ENCODE measurements around the gene TNS3.

Gene TNS3

DNA sequence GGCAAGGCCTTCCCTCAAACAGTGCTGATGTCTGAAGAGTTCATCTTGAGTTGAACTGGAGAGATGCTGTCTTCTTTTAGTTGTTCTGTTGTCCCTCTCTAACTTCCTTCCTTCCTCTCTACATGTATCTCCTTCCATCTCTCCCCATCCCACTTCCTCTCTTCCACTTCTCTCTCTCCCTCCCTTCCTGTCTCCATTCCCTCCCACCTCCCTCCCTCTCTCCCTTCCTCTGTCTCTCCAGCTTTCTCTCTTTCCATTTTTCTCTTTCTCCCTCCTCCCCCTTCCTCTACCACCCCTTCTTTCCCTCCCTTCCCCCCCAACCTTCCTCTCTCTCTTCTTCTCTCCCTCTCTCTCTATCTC lies 40.7 kb upstream of the TNS3 start:
- DNase-seq = no peak
- ChIA-PET POLR2A (no interaction called here), CTCF (interaction anchor here (0.7 kb wide), 1 partner anchor 11 kb away, joined by 3 read pairs; no protein-coding TSS in a partner anchor)
- Histone ChIP-seq H3K4me3 (ENCODE audit: control insufficient read depth in 1 of 7, extremely low read depth in 1 of 7, insufficient read depth in 4 of 7, low read depth in 2 of 7, low read length in 6 of 7) (no peak overlapping the region), H3K27me3 (replicated peaks in 2 of 5; ENCODE audit: control insufficient read depth in 4 of 5, insufficient read depth in 5 of 5, low read length in 4 of 5) (no peaks in the 10 kb centered on the region), H3K36me3 (ENCODE audit: control insufficient read depth in 4 of 4, insufficient read depth in 4 of 4, low read length in 3 of 4) (no peaks in the 10 kb centered on the region), H3K27ac (ENCODE audit: insufficient read depth in 1 of 2, low read depth in 1 of 2, low read length in 2 of 2, poor library complexity in 1 of 2, severe bottlenecking in 2 of 2) (no peak overlapping the region), H3K9me3 (ENCODE audit: control extremely low read depth in 1 of 5, control insufficient read depth in 4 of 5, insufficient read depth in 2 of 5, low read depth in 1 of 5, low read length in 4 of 5) (no peaks in the 10 kb centered on the region), H3K4me1 (ENCODE audit: control extremely low read depth in 1 of 4, control insufficient read depth in 4 of 4, insufficient read depth in 4 of 4, low read length in 3 of 4) (peaks cover 0 to 15% (median 11%) of the 10 kb centered on the region in 4 experiments)

- H3K27ac ChIP-seq (ENCODE audit: insufficient read depth in 1 of 2, low read depth in 1 of 2, low read length in 2 of 2, poor library complexity in 1 of 2, severe bottlenecking in 2 of 2) = no peak overlapping the region
- CTCF ChIA-PET = no interaction called here
- POLR2A ChIA-PET = no interaction called here
- WGBS (ENCODE audit: insufficient coverage) = 85% methylated on average over 6 of the region's 14 CpGs
- no peaks in the 10 kb centered on the region for H3K27me3 ChIP-seq (replicated peaks in 2 of 5; ENCODE audit: control insufficient read depth in 4 of 5, insufficient read depth in 5 of 5, low read length in 4 of 5)
- H3K4me3 ChIP-seq (ENCODE audit: control insufficient read depth in 1 of 7, extremely low read depth in 1 of 7, insufficient read depth in 4 of 7, low read depth in 2 of 7, low read length in 6 of 7) = no peak overlapping the region
- no peaks in the 10 kb centered on the region for H3K9me3 ChIP-seq (ENCODE audit: control extremely low read depth in 1 of 5, control insufficient read depth in 4 of 5, insufficient read depth in 2 of 5, low read depth in 1 of 5, low read length in 4 of 5)
- DNase-seq = no peak
- H3K4me1 ChIP-seq (ENCODE audit: control extremely low read depth in 1 of 4, control insufficient read depth in 4 of 4, insufficient read depth in 4 of 4, low read length in 3 of 4) = peaks cover 0 to 10% (median 7%) of the 10 kb centered on the region in 4 experiments
- no peaks in the 10 kb centered on the region for H3K36me3 ChIP-seq (ENCODE audit: control insufficient read depth in 4 of 4, insufficient read depth in 4 of 4, low read length in 3 of 4)
Measured at GRCh38 chr7:47621979-47622561, 40.2 kb upstream of the TNS3 start.

DNA sequence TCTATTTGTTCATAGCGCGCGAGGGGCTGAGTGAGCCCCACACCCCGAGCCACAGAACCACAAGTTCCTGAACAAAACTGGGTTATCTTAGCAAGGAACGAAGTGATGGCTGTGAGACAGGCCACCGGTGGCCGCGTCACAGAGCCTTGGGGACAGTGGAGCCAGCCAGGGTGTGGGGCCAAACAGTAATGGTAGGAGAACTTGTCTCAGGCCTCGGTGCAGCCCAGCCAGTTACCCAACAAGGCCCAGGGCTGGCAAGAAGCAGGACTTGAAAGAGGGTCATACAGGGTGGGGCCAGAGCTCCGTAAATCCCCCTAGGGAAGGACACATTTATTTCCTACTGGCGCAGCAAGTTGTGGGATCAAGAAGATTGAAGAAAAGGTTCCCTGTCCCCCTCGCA lies 39.4 kb upstream of the TNS3 start:
- Histone ChIP-seq H3K4me3 (ENCODE audit: control insufficient read depth in 1 of 7, extremely low read depth in 1 of 7, insufficient read depth in 4 of 7, low read depth in 2 of 7, low read length in 6 of 7) (no peak overlapping the region), H3K4me1 (ENCODE audit: control extremely low read depth in 1 of 4, control insufficient read depth in 4 of 4, insufficient read depth in 4 of 4, low read length in 3 of 4) (peaks cover 0 to 9% (median 7%) of the 10 kb centered on the region in 4 experiments), H3K36me3 (ENCODE audit: control insufficient read depth in 4 of 4, insufficient read depth in 4 of 4, low read length in 3 of 4) (no peaks in the 10 kb centered on the region), H3K27me3 (replicated peaks in 2 of 5; ENCODE audit: control insufficient read depth in 4 of 5, insufficient read depth in 5 of 5, low read length in 4 of 5) (no peaks in the 10 kb centered on the region), H3K9me3 (ENCODE audit: control extremely low read depth in 1 of 5, control insufficient read depth in 4 of 5, insufficient read depth in 2 of 5, low read depth in 1 of 5, low read length in 4 of 5) (no peaks in the 10 kb centered on the region), H3K27ac (ENCODE audit: insufficient read depth in 1 of 2, low read depth in 1 of 2, low read length in 2 of 2, poor library complexity in 1 of 2, severe bottlenecking in 2 of 2) (no peak overlapping the region)
- CTCF ChIA-PET = no interaction called here
- 91% methylated on average over 12 of the region's 12 CpGs for WGBS (ENCODE audit: insufficient coverage)
- no peak for DNase-seq
- POLR2A ChIA-PET = no interaction called here

DNA sequence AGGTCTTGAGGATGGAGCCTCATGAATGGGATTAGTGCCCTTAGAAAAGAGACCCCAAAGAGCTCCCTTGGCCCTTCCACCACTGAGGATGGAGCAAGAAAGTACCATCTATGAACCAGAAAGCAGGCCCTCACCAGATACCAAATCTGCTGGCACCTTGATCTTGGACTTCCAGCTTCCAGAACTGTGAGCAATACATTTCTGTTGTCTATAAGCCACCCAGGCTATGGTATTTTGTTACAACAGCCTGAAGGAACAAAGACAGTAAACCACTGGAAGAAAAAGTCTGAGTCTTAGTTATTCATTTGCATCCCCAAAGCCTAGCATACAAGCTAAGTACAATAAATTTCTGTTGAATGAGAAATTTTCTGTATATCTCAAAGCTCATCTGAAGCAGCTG lies 37.9 kb upstream of the TNS3 start:
- DNase-seq = no peak
- Histone ChIP-seq H3K36me3 (ENCODE audit: control insufficient read depth in 4 of 4, insufficient read depth in 4 of 4, low read length in 3 of 4) (no peaks in the 10 kb centered on the region), H3K4me3 (ENCODE audit: control insufficient read depth in 1 of 7, extremely low read depth in 1 of 7, insufficient read depth in 4 of 7, low read depth in 2 of 7, low read length in 6 of 7) (no peak overlapping the region), H3K27me3 (replicated peaks in 2 of 5; ENCODE audit: control insufficient read depth in 4 of 5, insufficient read depth in 5 of 5, low read length in 4 of 5) (no peaks in the 10 kb centered on the region), H3K27ac (ENCODE audit: insufficient read depth in 1 of 2, low read depth in 1 of 2, low read length in 2 of 2, poor library complexity in 1 of 2, severe bottlenecking in 2 of 2) (no peak overlapping the region), H3K9me3 (ENCODE audit: control extremely low read depth in 1 of 5, control insufficient read depth in 4 of 5, insufficient read depth in 2 of 5, low read depth in 1 of 5, low read length in 4 of 5) (no peaks in the 10 kb centered on the region), H3K4me1 (ENCODE audit: control extremely low read depth in 1 of 4, control insufficient read depth in 4 of 4, insufficient read depth in 4 of 4, low read length in 3 of 4) (peaks cover 0 to 9% (median 7%) of the 10 kb centered on the region in 4 experiments)
- POLR2A ChIA-PET = no interaction called here
- CTCF ChIA-PET = interaction anchor here (1.4 kb wide), 3 partner anchors 9 to 10 kb away, joined by 3 to 6 read pairs (median 5); no protein-coding TSS in a partner anchor

DNA sequence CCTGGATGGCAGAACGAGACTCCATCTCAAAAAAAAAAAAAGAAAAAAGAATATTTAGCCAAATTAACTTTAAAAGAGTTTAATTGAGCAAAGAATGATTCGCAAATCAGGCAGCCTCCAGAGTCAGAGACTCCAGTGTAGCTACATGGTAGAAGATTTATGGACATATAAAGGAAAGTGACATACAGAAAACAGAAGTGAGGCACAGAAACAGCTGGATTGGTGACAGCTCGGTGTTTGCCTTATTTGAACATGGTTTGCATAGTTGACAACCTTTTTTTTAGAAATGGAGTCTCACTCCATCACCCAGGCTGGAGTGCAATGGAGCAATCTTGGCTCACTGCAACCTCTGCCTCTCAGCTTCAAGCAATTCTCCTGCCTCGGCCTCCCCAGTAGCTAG lies 35.2 kb upstream of the TNS3 start:
- no peaks in the 10 kb centered on the region for H3K9me3 ChIP-seq (ENCODE audit: control extremely low read depth in 1 of 5, control insufficient read depth in 4 of 5, insufficient read depth in 2 of 5, low read depth in 1 of 5, low read length in 4 of 5)
- H3K4me3 ChIP-seq (ENCODE audit: control insufficient read depth in 1 of 7, extremely low read depth in 1 of 7, insufficient read depth in 4 of 7, low read depth in 2 of 7, low read length in 6 of 7) = no peak overlapping the region
- H3K27me3 ChIP-seq (replicated peaks in 2 of 5; ENCODE audit: control insufficient read depth in 4 of 5, insufficient read depth in 5 of 5, low read length in 4 of 5) = no peaks in the 10 kb centered on the region
- POLR2A ChIA-PET = no interaction called here
- peak in 2 of 3 donors; percentile 58 to 66 for DNase-seq
- H3K4me1 ChIP-seq (ENCODE audit: control extremely low read depth in 1 of 4, control insufficient read depth in 4 of 4, insufficient read depth in 4 of 4, low read length in 3 of 4) = peaks cover 0 to 2% (median 1%) of the 10 kb centered on the region in 4 experiments
- no peak overlapping the region for H3K27ac ChIP-seq (ENCODE audit: insufficient read depth in 1 of 2, low read depth in 1 of 2, low read length in 2 of 2, poor library complexity in 1 of 2, severe bottlenecking in 2 of 2)
- CTCF ChIA-PET = interaction anchor here (1.7 kb wide), 1 partner anchor 42 kb away, joined by 3 read pairs; no protein-coding TSS in a partner anchor
- H3K36me3 ChIP-seq (ENCODE audit: control insufficient read depth in 4 of 4, insufficient read depth in 4 of 4, low read length in 3 of 4) = no peaks in the 10 kb centered on the region
- WGBS (ENCODE audit: insufficient coverage) = 48% methylated on average over 3 of the region's 4 CpGs

- DNase-seq = no peak
- no peaks in the 10 kb centered on the region for H3K9me3 ChIP-seq (ENCODE audit: control extremely low read depth in 1 of 5, control insufficient read depth in 4 of 5, insufficient read depth in 2 of 5, low read depth in 1 of 5, low read length in 4 of 5)
- ChIA-PET POLR2A (no interaction called here), CTCF (interaction anchor here (1.2 to 1.8 kb wide), 4 partner anchors 10 to 19 kb away, joined by 3 to 5 read pairs (median 4); no protein-coding TSS in a partner anchor)
- no peaks in the 10 kb centered on the region for H3K4me1 ChIP-seq (ENCODE audit: control extremely low read depth in 1 of 4, control insufficient read depth in 4 of 4, insufficient read depth in 4 of 4, low read length in 3 of 4)
- no peaks in the 10 kb centered on the region for H3K36me3 ChIP-seq (ENCODE audit: control insufficient read depth in 4 of 4, insufficient read depth in 4 of 4, low read length in 3 of 4)
- 80% methylated on average over 5 of the region's 6 CpGs for WGBS (ENCODE audit: insufficient coverage)
- H3K27ac ChIP-seq (ENCODE audit: insufficient read depth in 1 of 2, low read depth in 1 of 2, low read length in 2 of 2, poor library complexity in 1 of 2, severe bottlenecking in 2 of 2) = no peak overlapping the region
- H3K4me3 ChIP-seq (ENCODE audit: control insufficient read depth in 1 of 7, extremely low read depth in 1 of 7, insufficient read depth in 4 of 7, low read depth in 2 of 7, low read length in 6 of 7) = no peak overlapping the region
- no peaks in the 10 kb centered on the region for H3K27me3 ChIP-seq (replicated peaks in 2 of 5; ENCODE audit: control insufficient read depth in 4 of 5, insufficient read depth in 5 of 5, low read length in 4 of 5)
Measured at GRCh38 chr7:47614450-47614849, 32.5 kb upstream of the TNS3 start.

- ChIA-PET CTCF (interaction anchor here (1.2 to 1.8 kb wide), 3 partner anchors 8 to 35 kb away, joined by 3 to 6 read pairs (median 5); no protein-coding TSS in a partner anchor), POLR2A (no interaction called here)
- Histone ChIP-seq H3K4me3 (ENCODE audit: control insufficient read depth in 1 of 7, extremely low read depth in 1 of 7, insufficient read depth in 4 of 7, low read depth in 2 of 7, low read length in 6 of 7) (no peak overlapping the region), H3K36me3 (ENCODE audit: control insufficient read depth in 4 of 4, insufficient read depth in 4 of 4, low read length in 3 of 4) (no peaks in the 10 kb centered on the region), H3K4me1 (ENCODE audit: control extremely low read depth in 1 of 4, control insufficient read depth in 4 of 4, insufficient read depth in 4 of 4, low read length in 3 of 4) (no peaks in the 10 kb centered on the region), H3K27ac (ENCODE audit: insufficient read depth in 1 of 2, low read depth in 1 of 2, low read length in 2 of 2, poor library complexity in 1 of 2, severe bottlenecking in 2 of 2) (no peak overlapping the region), H3K27me3 (replicated peaks in 2 of 5; ENCODE audit: control insufficient read depth in 4 of 5, insufficient read depth in 5 of 5, low read length in 4 of 5) (no peaks in the 10 kb centered on the region), H3K9me3 (ENCODE audit: control extremely low read depth in 1 of 5, control insufficient read depth in 4 of 5, insufficient read depth in 2 of 5, low read depth in 1 of 5, low read length in 4 of 5) (no peaks in the 10 kb centered on the region)
- 84% methylated on average over 9 of the region's 10 CpGs for WGBS (ENCODE audit: insufficient coverage)
- DNase-seq = no peak
Measured at GRCh38 chr7:47611045-47611511, 29.2 kb upstream of the TNS3 start.
